ENCODE results near the gene OPCML.

OPCML gene

GRCh38 chr11:133441964-133442660 is 90.2 kb downstream of the OPCML start:
- H3K4me3 ChIP-seq (ENCODE audit: low read length): no peak overlapping the region
- TF ChIP-seq ZNF274 (IDR thresholded peaks at IDR 0.05; ENCODE audit: low read depth, low read length): no peak

GRCh38 chr11:133425992-133426391 is 106.3 kb downstream of the OPCML start:
- no peak overlapping the region for H3K4me3 ChIP-seq (ENCODE audit: low read length)
- TF ChIP-seq ZNF274 (IDR thresholded peaks at IDR 0.05; ENCODE audit: low read depth, low read length): no peak

GRCh38 chr11:133425245-133425644 is 107.1 kb downstream of the OPCML start:
- H3K4me3 ChIP-seq (ENCODE audit: low read length): no peak overlapping the region
- no peak for TF ChIP-seq ZNF274 (IDR thresholded peaks at IDR 0.05; ENCODE audit: low read depth, low read length)

- no peak for TF ChIP-seq ZNF274 (IDR thresholded peaks at IDR 0.05; ENCODE audit: low read depth, low read length)
Observed at GRCh38 chr11:133418218-133418617, 114.1 kb downstream of the OPCML start.

GRCh38 chr11:133414506-133414905 is 117.8 kb downstream of the OPCML start:
- no peak for TF ChIP-seq ZNF274 (IDR thresholded peaks at IDR 0.05; ENCODE audit: low read depth, low read length)

More at GRCh38 chr11:133418218-133418617, 114.1 kb downstream of the OPCML start:
- H3K4me3 ChIP-seq (ENCODE audit: low read length): no peak overlapping the region

GRCh38 chr11:133413703-133414102 is 118.6 kb downstream of the OPCML start:
- no peak overlapping the region for H3K4me3 ChIP-seq (ENCODE audit: low read length)
- TF ChIP-seq ZNF274 (IDR thresholded peaks at IDR 0.05; ENCODE audit: low read depth, low read length): no peak

More at GRCh38 chr11:133414506-133414905, 117.8 kb downstream of the OPCML start:
- H3K4me3 ChIP-seq (ENCODE audit: low read length): no peak overlapping the region

GRCh38 chr11:133409799-133410198 is 122.5 kb downstream of the OPCML start:
- TF ChIP-seq ZNF274 (IDR thresholded peaks at IDR 0.05; ENCODE audit: low read depth, low read length): no peak
- no peak overlapping the region for H3K4me3 ChIP-seq (ENCODE audit: low read length)

- no peak for TF ChIP-seq ZNF274 (IDR thresholded peaks at IDR 0.05; ENCODE audit: low read depth, low read length)
Observed at GRCh38 chr11:133408936-133409335, 123.4 kb downstream of the OPCML start.

GRCh38 chr11:133408402-133408801 is 123.9 kb downstream of the OPCML start:
- no peak for TF ChIP-seq ZNF274 (IDR thresholded peaks at IDR 0.05; ENCODE audit: low read depth, low read length)
- no peak overlapping the region for H3K4me3 ChIP-seq (ENCODE audit: low read length)

More at GRCh38 chr11:133408936-133409335, 123.4 kb downstream of the OPCML start:
- no peak overlapping the region for H3K4me3 ChIP-seq (ENCODE audit: low read length)

GRCh38 chr11:133406489-133406888 is 125.8 kb downstream of the OPCML start:
- TF ChIP-seq ZNF274 (IDR thresholded peaks at IDR 0.05; ENCODE audit: low read depth, low read length): no peak
- H3K4me3 ChIP-seq (ENCODE audit: low read length): no peak overlapping the region

GRCh38 chr11:133403900-133404299 is 128.4 kb downstream of the OPCML start:
- no peak overlapping the region for H3K4me3 ChIP-seq (ENCODE audit: low read length)
- TF ChIP-seq ZNF274 (IDR thresholded peaks at IDR 0.05; ENCODE audit: low read depth, low read length): no peak

- H3K4me3 ChIP-seq (ENCODE audit: low read length): no peak overlapping the region
- no peak for TF ChIP-seq ZNF274 (IDR thresholded peaks at IDR 0.05; ENCODE audit: low read depth, low read length)
Observed at GRCh38 chr11:133402551-133402950, 129.8 kb downstream of the OPCML start.

- H3K4me3 ChIP-seq (ENCODE audit: low read length): no peak overlapping the region
- TF ChIP-seq ZNF274 (IDR thresholded peaks at IDR 0.05; ENCODE audit: low read depth, low read length): no peak
Observed at GRCh38 chr11:133399855-133400625, 132.3 kb downstream of the OPCML start.

- H3K4me3 ChIP-seq (ENCODE audit: low read length): no peak overlapping the region
- no peak for TF ChIP-seq ZNF274 (IDR thresholded peaks at IDR 0.05; ENCODE audit: low read depth, low read length)
Observed at GRCh38 chr11:133399294-133399693, 133.0 kb downstream of the OPCML start.

GRCh38 chr11:133390803-133391202 is 141.5 kb downstream of the OPCML start:
- no peak for TF ChIP-seq ZNF274 (IDR thresholded peaks at IDR 0.05; ENCODE audit: low read depth, low read length)

More at GRCh38 chr11:133390803-133391202, 141.5 kb downstream of the OPCML start:
- H3K4me3 ChIP-seq (ENCODE audit: low read length): no peak overlapping the region
